ENCODE measurements around the gene RUBCN. TPM values are rescaled to one million over a fixed set of nuclear protein-coding genes. Genes with fewer than 3 reads are reported as not detected.
A peak's percentile ranks its signal among the peaks of the same experiment; 100 is the strongest.

RUBCN gene
- total RNA-seq, 4 donors from 2014 or later: 45.7 to 76.7 (median 69.8) TPM

DNA sequence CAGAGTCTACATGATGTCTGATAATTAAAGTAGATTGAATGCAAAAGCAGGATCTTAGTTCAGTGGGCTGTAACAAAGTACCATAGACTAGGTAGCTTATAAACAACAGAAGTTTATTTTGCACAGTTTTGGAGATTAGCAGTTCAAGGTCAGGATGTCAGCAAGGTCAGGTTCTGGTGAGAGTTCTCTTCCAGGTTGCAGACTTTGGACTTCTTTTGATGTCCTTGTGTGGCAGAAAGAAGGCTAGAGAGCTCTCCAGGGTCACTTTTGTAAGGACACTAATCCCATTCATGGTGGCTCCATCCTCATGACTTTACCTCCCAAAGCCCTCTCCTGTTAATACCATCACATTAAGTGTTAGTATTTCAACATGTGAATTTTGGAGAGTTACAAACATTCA is 25.1 kb upstream of the RUBCN start:
- no peak for DNase-seq (ENCODE audit: extremely low spot score)
- Histone ChIP-seq H3K27ac (replicated peaks in 1 of 4) (no peak overlapping the region), H3K9me3 (no peaks in the 10 kb centered on the region), H3K36me3 (peaks cover 5 to 74% (median 53%) of the 10 kb centered on the region in 4 donors), H3K27me3 (no peaks in the 10 kb centered on the region), H3K4me1 (peaks cover 0 to 3% (median under 1%) of the 10 kb centered on the region in 4 donors), H3K4me3 (no peak overlapping the region)
- no peak for TF ChIP-seq POLR2AphosphoS5 (IDR thresholded peaks at IDR 0.05)
- TF ChIP-seq EP300 (IDR thresholded peaks at IDR 0.05): no peak
- TF ChIP-seq POLR2A (IDR thresholded peaks at IDR 0.05; ENCODE audit: low read depth): no peak
- intact Hi-C loops (cut with DNase I): no loop called here

DNA sequence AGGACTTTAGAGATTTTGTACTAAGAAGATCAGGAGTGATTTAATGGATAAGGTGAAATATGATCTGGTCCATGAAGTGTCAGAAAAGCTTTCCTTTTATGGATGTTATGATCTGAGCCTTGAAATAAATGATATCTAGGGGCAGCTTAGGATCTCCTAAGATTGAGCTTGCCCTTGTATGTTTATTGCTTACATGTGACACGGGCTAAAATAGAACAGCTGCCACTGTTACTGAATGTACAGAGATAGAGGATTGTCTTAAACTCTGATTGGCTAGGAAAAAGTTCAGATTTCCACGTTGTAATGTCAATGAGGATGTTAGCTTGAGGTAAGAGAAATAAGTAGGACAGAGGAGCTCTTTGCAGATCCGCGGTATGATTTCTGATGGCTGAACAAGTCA is 21.8 kb upstream of the RUBCN start:
- H3K27ac ChIP-seq (replicated peaks in 1 of 4): no peak overlapping the region
- no peaks in the 10 kb centered on the region for H3K9me3 ChIP-seq
- peaks cover 0 to 17% (median 12%) of the 10 kb centered on the region in 4 donors for H3K4me1 ChIP-seq
- intact Hi-C loops (cut with DNase I): no loop called here
- no peak for TF ChIP-seq EP300 (IDR thresholded peaks at IDR 0.05)
- TF ChIP-seq, protein P1, sequence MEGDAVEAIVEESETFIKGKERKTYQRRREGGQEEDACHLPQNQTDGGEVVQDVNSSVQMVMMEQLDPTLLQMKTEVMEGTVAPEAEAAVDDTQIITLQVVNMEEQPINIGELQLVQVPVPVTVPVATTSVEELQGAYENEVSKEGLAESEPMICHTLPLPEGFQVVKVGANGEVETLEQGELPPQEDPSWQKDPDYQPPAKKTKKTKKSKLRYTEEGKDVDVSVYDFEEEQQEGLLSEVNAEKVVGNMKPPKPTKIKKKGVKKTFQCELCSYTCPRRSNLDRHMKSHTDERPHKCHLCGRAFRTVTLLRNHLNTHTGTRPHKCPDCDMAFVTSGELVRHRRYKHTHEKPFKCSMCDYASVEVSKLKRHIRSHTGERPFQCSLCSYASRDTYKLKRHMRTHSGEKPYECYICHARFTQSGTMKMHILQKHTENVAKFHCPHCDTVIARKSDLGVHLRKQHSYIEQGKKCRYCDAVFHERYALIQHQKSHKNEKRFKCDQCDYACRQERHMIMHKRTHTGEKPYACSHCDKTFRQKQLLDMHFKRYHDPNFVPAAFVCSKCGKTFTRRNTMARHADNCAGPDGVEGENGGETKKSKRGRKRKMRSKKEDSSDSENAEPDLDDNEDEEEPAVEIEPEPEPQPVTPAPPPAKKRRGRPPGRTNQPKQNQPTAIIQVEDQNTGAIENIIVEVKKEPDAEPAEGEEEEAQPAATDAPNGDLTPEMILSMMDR (IDR thresholded peaks at IDR 0.05): no peak
- no peak for TF ChIP-seq POLR2AphosphoS5 (IDR thresholded peaks at IDR 0.05)
- TF ChIP-seq POLR2A (IDR thresholded peaks at IDR 0.05; ENCODE audit: low read depth): no peak
- no peak overlapping the region for H3K4me3 ChIP-seq
- H3K27me3 ChIP-seq: no peaks in the 10 kb centered on the region
- DNase-seq (ENCODE audit: extremely low spot score): no peak
- H3K36me3 ChIP-seq: peaks cover 5 to 48% (median 31%) of the 10 kb centered on the region in 4 donors
- 87% methylated on average over 4 of the region's 4 CpGs for WGBS

DNA sequence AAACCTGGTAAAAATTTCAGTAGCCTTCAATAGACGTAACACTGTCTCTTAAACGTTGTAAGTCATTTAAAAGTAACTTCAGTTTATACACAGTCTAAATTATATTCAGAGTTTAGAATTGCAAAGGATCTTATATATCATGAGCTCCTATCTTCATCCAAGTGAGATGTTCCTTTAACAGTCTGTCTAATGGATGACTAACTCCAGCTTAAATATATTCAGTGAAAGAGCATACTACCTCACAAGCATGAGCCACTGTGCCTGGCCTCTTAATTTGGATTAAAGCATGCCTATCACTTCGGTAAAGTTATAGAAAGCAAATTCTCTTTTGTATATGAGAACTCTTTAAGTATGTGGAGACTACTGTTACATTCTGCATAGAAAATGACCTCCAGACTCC is 20.0 kb upstream of the RUBCN start:
- peaks cover 14 to 35% (median 25%) of the 10 kb centered on the region in 4 donors for H3K4me1 ChIP-seq
- 82% methylated on average over 3 of the region's 3 CpGs for WGBS
- no peak for DNase-seq (ENCODE audit: extremely low spot score)
- no peaks in the 10 kb centered on the region for H3K27me3 ChIP-seq
- H3K36me3 ChIP-seq: peaks cover 0 to 30% (median 18%) of the 10 kb centered on the region in 4 donors
- TF ChIP-seq, protein P1 (IDR thresholded peaks at IDR 0.05): no peak
- TF ChIP-seq POLR2A (IDR thresholded peaks at IDR 0.05; ENCODE audit: low read depth): no peak
- TF ChIP-seq POLR2AphosphoS5 (IDR thresholded peaks at IDR 0.05): no peak
- TF ChIP-seq EP300 (IDR thresholded peaks at IDR 0.05): no peak
- H3K9me3 ChIP-seq: no peaks in the 10 kb centered on the region
- no peak overlapping the region for H3K4me3 ChIP-seq
- intact Hi-C loops (cut with DNase I): no loop called here
- H3K27ac ChIP-seq (replicated peaks in 1 of 4): no peak overlapping the region

DNA sequence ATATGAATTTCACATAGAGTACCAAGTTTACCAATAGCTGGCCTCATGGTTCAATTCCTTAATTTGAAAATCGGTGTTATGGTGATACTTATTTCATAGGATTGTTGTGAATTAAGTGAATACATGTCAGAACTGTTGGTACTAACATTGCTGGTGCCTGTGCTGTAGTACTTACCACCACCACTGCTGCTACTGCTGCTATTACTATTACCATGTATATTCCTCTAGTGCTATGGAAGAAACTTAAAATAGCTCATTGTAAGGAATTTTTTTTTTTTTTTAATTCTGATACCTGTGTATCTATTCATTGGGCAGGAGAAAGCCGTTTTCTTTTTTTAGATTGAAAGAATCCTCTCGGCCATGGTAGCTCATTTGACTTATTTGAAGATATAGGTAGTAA is 16.6 kb upstream of the RUBCN start:
- Histone ChIP-seq H3K9me3 (no peaks in the 10 kb centered on the region), H3K36me3 (peaks cover 0 to 16% (median 9%) of the 10 kb centered on the region in 4 donors), H3K27me3 (no peaks in the 10 kb centered on the region), H3K4me3 (no peak overlapping the region), H3K27ac (replicated peaks in 1 of 4) (no peak overlapping the region), H3K4me1 (peaks cover 34 to 46% (median 39%) of the 10 kb centered on the region in 4 donors)
- no peak for TF ChIP-seq EP300 (IDR thresholded peaks at IDR 0.05)
- TF ChIP-seq, protein P1 (IDR thresholded peaks at IDR 0.05): peak in 1 of 3 experiments; percentile 29
- intact Hi-C loops (cut with DNase I): loop anchor here (5.0 kb wide), 2 partner anchors 39 to 41 kb away; partner anchors contain the start of gene LRCH3
- whole genome bisulfite sequencing: 88% methylated on average over 3 of the region's 3 CpGs
- no peak for DNase-seq (ENCODE audit: extremely low spot score)

DNA sequence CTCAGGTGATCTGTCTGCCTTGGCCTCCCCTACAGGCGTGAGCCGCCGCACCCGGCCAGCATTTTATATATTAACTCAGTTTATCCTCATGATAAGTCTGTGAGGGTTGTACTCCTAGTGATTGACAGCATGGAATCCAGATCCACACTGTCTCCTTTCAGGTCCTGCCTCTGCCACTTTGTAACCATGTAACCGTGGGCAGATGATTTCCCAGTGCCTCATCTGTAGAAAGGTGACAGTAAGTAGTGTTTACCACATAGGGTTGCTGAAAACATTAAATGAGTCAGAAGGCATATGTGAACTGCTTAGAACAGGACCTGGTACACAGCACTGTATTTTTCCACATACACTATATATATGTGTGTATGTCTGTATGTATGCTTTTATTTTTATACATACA is 15.4 kb upstream of the RUBCN start:
- no peak for DNase-seq (ENCODE audit: extremely low spot score)
- Histone ChIP-seq H3K27me3 (no peaks in the 10 kb centered on the region), H3K4me3 (peak overlapping the region in 3 of 4 donors; percentile 86 to 93 (median 88)), H3K36me3 (peaks cover 0 to 6% (median 2%) of the 10 kb centered on the region in 4 donors), H3K27ac (replicated peaks in 1 of 4) (peak overlapping the region; percentile 94 to 99 (median 96)), H3K9me3 (no peaks in the 10 kb centered on the region), H3K4me1 (peaks cover 35 to 46% (median 40%) of the 10 kb centered on the region in 4 donors)
- TF ChIP-seq POLR2AphosphoS5 (IDR thresholded peaks at IDR 0.05) (no peak), POLR2A (IDR thresholded peaks at IDR 0.05; ENCODE audit: low read depth) (no peak), EP300 (IDR thresholded peaks at IDR 0.05) (no peak)
- TF ChIP-seq, protein P1 (IDR thresholded peaks at IDR 0.05): no peak
- intact Hi-C loops (cut with DNase I): loop anchor here (5.0 kb wide), 2 partner anchors 40 kb away; partner anchors contain the start of gene LRCH3
- 90% methylated on average over 5 of the region's 5 CpGs for WGBS

Measured in esophagus muscularis mucosa (tissue), 4 donors.